Mesenteric fat pad (tissue), 1 donor: ENCODE measurements around the gene DNAJC4. TPM values are rescaled to one million over a fixed set of nuclear protein-coding genes. Genes with fewer than 3 reads are reported as not detected.
A peak's percentile ranks its signal among the peaks of the same experiment; 100 is the strongest.

Experiments
- DNase-seq: peaks from one replicate; pipeline ENCODE4 v3.0.0-alpha.2; 2020; ENCODE audit warnings: low spot score
- total RNA-seq: library from RNA; stranded (reverse); fragmentation: NEBNext Ultra II Directional; extraction: Animal tissue kit (Norgen Biotek cat#: 25700); gene quantifications from one replicate; pipeline ENCODE4 v1.2.1, GENCODE V29; 2021
- donor health status: DM: yes; HTN: yes; CAD: no.

DNAJC4 gene
- total RNA-seq, 1 donor from 2014 or later, result 20.4 TPM

- no peak for DNase-seq
These were observed 22.1 kb upstream of the DNAJC4 start for GRCh38 chr11:64208086-64208795.

- DNase-seq, result no peak
These were observed 21.4 kb upstream of the DNAJC4 start for GRCh38 chr11:64208796-64209562.

GRCh38 chr11:64209563-64209843 is 20.8 kb upstream of the DNAJC4 start:
- no peak for DNase-seq

- DNase-seq, result no peak
These were observed 19.9 kb upstream of the DNAJC4 start for GRCh38 chr11:64210301-64211020.

GRCh38 chr11:64211181-64211872 is 19.0 kb upstream of the DNAJC4 start:
- no peak for DNase-seq

GRCh38 chr11:64216879-64217278 is 13.5 kb upstream of the DNAJC4 start:
- no peak for DNase-seq

- DNase-seq, result no peak
These were observed 11.6 kb upstream of the DNAJC4 start for GRCh38 chr11:64218628-64219353.

- no peak for DNase-seq
These were observed 11.0 kb upstream of the DNAJC4 start for GRCh38 chr11:64219354-64219684.

- DNase-seq, result no peak
These were observed 10.6 kb upstream of the DNAJC4 start for GRCh38 chr11:64219755-64220154.

- DNase-seq, result no peak
These were observed 10.1 kb upstream of the DNAJC4 start for GRCh38 chr11:64220271-64220670.

GRCh38 chr11:64220798-64221197 is 9.6 kb upstream of the DNAJC4 start:
- DNase-seq, result no peak

- DNase-seq, result no peak
These were observed 7.7 kb upstream of the DNAJC4 start for GRCh38 chr11:64222651-64223000.

- no peak for DNase-seq
These were observed 7.2 kb upstream of the DNAJC4 start for GRCh38 chr11:64223001-64223651.

- no peak for DNase-seq
These were observed 6.0 kb upstream of the DNAJC4 start for GRCh38 chr11:64224151-64224890.

GRCh38 chr11:64224891-64225607 is 5.3 kb upstream of the DNAJC4 start:
- DNase-seq, result no peak

- DNase-seq, result peak; percentile 98
These were observed 4.5 kb upstream of the DNAJC4 start, which contains the start of the genes NUDT22 and TRPT1 for GRCh38 chr11:64225608-64226506. Gene NUDT22 (plus strand): TSS chr11:64226274. CDS start chr11:64226653, 379 bp downstream. Gene TRPT1 (minus strand): TSS chr11:64226186. CDS start chr11:64225860, 326 bp downstream.

- no peak for DNase-seq
These were observed 3.8 kb upstream of the DNAJC4 start for GRCh38 chr11:64226507-64227051.
